GM12878 (cell line): ENCODE results near the gene ST8SIA1. TPM values are rescaled to one million over a fixed set of nuclear protein-coding genes. Genes with fewer than 3 reads are reported as not detected.

ENCODE experiments used
- ATAC-seq: fragments of 200-7000 bp; cut with Tn5 transposase; 3 replicates; pipeline ENCODE4 v1.9.1; 2020; ENCODE audit warnings: mild to moderate bottlenecking, moderate library complexity
- BruUV-seq: library from RNA; stranded (reverse); fragments of 400-500 nt; replicated peaks from 2 replicates; lab custom pipeline; 2021; lab: Mats Ljungman, UMichigan
- CTCF ChIA-PET: fragments of 300-600 bp; sonication (Branson Sonifier 250); formaldehyde crosslinking; extraction: SDS; loops from one replicate; lab custom pipeline; 2021; ENCODE audit warnings: inconsistent platforms; lab: Yijun Ruan, JAX
- POLR2A ChIA-PET: fragments of 350-600 bp; formaldehyde crosslinking; extraction: SDS; loops from one replicate; lab custom pipeline; 2021; ENCODE audit warnings: inconsistent platforms; lab: Charles Lee
- RAD21 ChIA-PET: fragments of 300-600 bp; sonication (Branson Sonifier 250); formaldehyde crosslinking; loops from one replicate; lab custom pipeline; 2023; ENCODE audit warnings: antibody characterized with exemption; ENCODE audit not compliant: unreplicated experiment; lab: Charles Lee
- SMC1A ChIA-PET: fragments of 300-600 bp; sonication (Branson Sonifier 250); formaldehyde crosslinking; loops from one replicate; lab custom pipeline; 2023; ENCODE audit not compliant: unreplicated experiment, uncharacterized antibody; lab: Charles Lee
- DNase-seq: peaks from one replicate; pipeline ENCODE4 v3.0.0-alpha.2; 2011; ENCODE audit warnings: low read depth, low spot score
- FAIRE-seq: peaks from 3 replicates; lab custom pipeline; 2011; peaks lifted over from hg19 to GRCh38; lab: Jason Lieb, UNC
- H2AFZ ChIP-seq: 2 replicates; pipeline ENCODE4 v1.6.0; 2011; ENCODE audit warnings: low read depth, low read length, control low read depth; ENCODE audit not compliant: control insufficient read depth
- H3K27ac ChIP-seq: 2 replicates; pipeline ENCODE4 v1.5.1; 2011; ENCODE audit warnings: control low read depth; ENCODE audit not compliant: control insufficient read depth, insufficient read depth
- H3K27me3 ChIP-seq, 2 experiments: replicated peaks in 1 of 2; 2 replicates each; pipeline versions ENCODE4 v1.6.0 to v1.6.1; 2011; ENCODE audit warnings: low read length in 1 of 2; ENCODE audit not compliant: control insufficient read depth in 2 of 2, insufficient read depth in 2 of 2
- H3K36me3 ChIP-seq, 2 experiments: 2 replicates each; pipeline ENCODE4 v1.5.1; 2011; ENCODE audit warnings: low read length in 1 of 2; ENCODE audit not compliant: control insufficient read depth in 2 of 2, insufficient read depth in 2 of 2
- H3K4me1 ChIP-seq: 2 replicates; pipeline ENCODE4 v1.6.1; 2011; ENCODE audit warnings: mild to moderate bottlenecking, low read length, moderate library complexity, mixed read lengths; ENCODE audit not compliant: control insufficient read depth, insufficient read depth
- H3K4me2 ChIP-seq: 2 replicates; pipeline ENCODE4 v1.6.0; 2011; ENCODE audit warnings: control low read depth; ENCODE audit not compliant: control insufficient read depth, insufficient read depth
- H3K4me3 ChIP-seq: fragments of 200-600 bp; sonication (generic); 2 replicates; pipeline ENCODE4 v1.5.1; 2016
- H3K79me2 ChIP-seq: 2 replicates; pipeline ENCODE4 v1.6.0; 2011; ENCODE audit warnings: low read length; ENCODE audit not compliant: control insufficient read depth, insufficient read depth
- H3K9ac ChIP-seq: 2 replicates; pipeline ENCODE4 v1.8.0; 2011; ENCODE audit warnings: low read length, control low read depth, mixed read lengths; ENCODE audit not compliant: control insufficient read depth, insufficient read depth
- H3K9me3 ChIP-seq: replicated peaks from 3 replicates; pipeline ENCODE4 v1.5.1; 2011; ENCODE audit warnings: mild to moderate bottlenecking, low read length; ENCODE audit not compliant: control insufficient read depth, insufficient read depth
- H4K20me1 ChIP-seq: 2 replicates; pipeline ENCODE4 v1.6.0; 2011; ENCODE audit not compliant: control insufficient read depth, insufficient read depth
- BRCA1 ChIP-seq: IDR thresholded peaks from 2 replicates; pipeline ENCODE4 v1.6.1; 2011; ENCODE audit warnings: low read depth, low read length, improper control_type of control experiment
- CBX3 ChIP-seq: fragments of 200-600 bp; sonication (generic); IDR thresholded peaks from 2 replicates; pipeline ENCODE4 v1.6.1; 2016; ENCODE audit warnings: low read depth, borderline replicate concordance
- ESRRA ChIP-seq: IDR thresholded peaks from 2 replicates; pipeline ENCODE4 v1.6.1; 2012; ENCODE audit warnings: mild to moderate bottlenecking, low read length, improper control_type of control experiment
- IRF5 ChIP-seq: fragments of 450-650 bp; IDR thresholded peaks from 2 replicates; pipeline ENCODE4 v1.6.1; 2017; ENCODE audit warnings: borderline replicate concordance
- LARP7 ChIP-seq: fragments of 450-650 bp; IDR thresholded peaks from 2 replicates; pipeline ENCODE4 v1.6.1; 2017; ENCODE audit warnings: mild to moderate bottlenecking
- NFYA ChIP-seq: IDR thresholded peaks from 2 replicates; pipeline ENCODE4 v1.6.1; 2011; ENCODE audit warnings: low read depth, mild to moderate bottlenecking, low read length, improper control_type of control experiment, borderline replicate concordance
- NRF1 ChIP-seq: conservative IDR thresholded peaks from 2 replicates; pipeline ENCODE4 v1.6.1; 2011; ENCODE audit warnings: mild to moderate bottlenecking, low read depth, low read length, improper control_type of control experiment
- RAD21 ChIP-seq: IDR thresholded peaks from 2 replicates; pipeline ENCODE4 v1.6.1; 2011; ENCODE audit warnings: mild to moderate bottlenecking, low read depth, low read length, moderate library complexity; ENCODE audit not compliant: insufficient read depth
- RFX5 ChIP-seq: IDR thresholded peaks from 2 replicates; pipeline ENCODE4 v1.6.1; 2011; ENCODE audit warnings: low read depth, low read length, improper control_type of control experiment
- SUZ12 ChIP-seq: fragments of 200-600 bp; sonication (generic); IDR thresholded peaks from one replicate; pipeline ENCODE4 v1.6.1; 2018; ENCODE audit warnings: antibody characterized with exemption, mild to moderate bottlenecking; ENCODE audit not compliant: unreplicated experiment
- YBX1 ChIP-seq: fragments of 450-650 bp; IDR thresholded peaks from 2 replicates; pipeline ENCODE4 v1.6.1; 2016; ENCODE audit warnings: antibody characterized with exemption
- ZBTB33 ChIP-seq: fragments of 450-650 bp; IDR thresholded peaks from 2 replicates; pipeline ENCODE4 v1.6.1; 2017; ENCODE audit warnings: mild to moderate bottlenecking
- WGBS: methylation state at CpG from one replicate; pipeline ENCODE4 v1.1.6; 2016; ENCODE audit warnings: low lambda C conversion rate; ENCODE audit not compliant: insufficient replicate concordance, insufficient coverage; ENCODE audit errors: missing lambda C conversion rate; 5-methylcytosine and 5-hydroxymethylcytosine counted together
- in situ Hi-C: fragments of 300-500 bp; cut with MboI; formaldehyde crosslinking; loops from 9 replicates; pipeline ENCODE4 v1.14.3; 2018; ENCODE audit warnings: mixed read lengths
- intact Hi-C: fragments of 100-400 bp; cut with micrococcal nuclease; formaldehyde crosslinking; loops from one replicate; pipeline ENCODE4 v1.14.2; 2022; ENCODE audit not compliant: unreplicated experiment
- polyA plus RNA-seq, 11 experiments: library from polyadenylated mRNA; depleted of rRNA in 4 of 11; unstranded in 6 of 11; stranded (reverse) in 5 of 11; fragments of >200 nt; fragmentation: Nextera tagmentation in 4 of 11; fragmentation: Illumina TruSeq in 1 of 11; extraction: Ambion mirVana in 4 of 11; extraction: Trizol in 1 of 11; gene quantifications; 1 replicate in 1 of 11; 2 replicates in 10 of 11; pipeline versions ENCODE4 v1.2.1 to v1.2.3, GENCODE V29; 2011 to 2016; ENCODE audit warnings: inconsistent platforms in 2 of 11, missing spikeins in 2 of 11, low read depth in 1 of 11
- total RNA-seq, 4 experiments: library from RNA; depleted of rRNA in 3 of 4; stranded (reverse); fragments of >200 nt in 3 of 4; fragmentation: Illumina TruSeq in 1 of 4; extraction: Trizol in 1 of 4; gene quantifications; 2 replicates each; pipeline versions ENCODE4 v1.2.1 to v1.2.3, GENCODE V29; 2013 to 2021

The ST8SIA1 gene
- total and polyA plus RNA-seq, 10 of the 15 experiments (the other 5 are each of a cell fraction or from before 2014, with no cell fraction given): 0.23 to 0.35 (median 0.23) TPM; not detected in 7

- Histone ChIP-seq H3K4me1 (no peaks in the 10 kb centered on the region), H3K27me3 (no peaks in the 10 kb centered on the region), H2AFZ (no peak overlapping the region), H3K9me3 (no peaks in the 10 kb centered on the region), H4K20me1 (no peaks in the 10 kb centered on the region), H3K9ac (no peak overlapping the region), H3K79me2 (no peaks in the 10 kb centered on the region), H3K27ac (no peak overlapping the region), H3K4me3 (no peak overlapping the region), H3K4me2 (no peak overlapping the region), H3K36me3 (no peaks in the 10 kb centered on the region)
- FAIRE-seq (no peak), ATAC-seq (no peak), DNase-seq (no peak)
- intact Hi-C loops (loop anchor here (10.0 kb wide), 1 partner anchor 176 kb away; no protein-coding TSS in a partner anchor), in situ Hi-C loops (no loop called here)
- ChIA-PET RAD21 (no interaction called here), POLR2A (no interaction called here), CTCF (no interaction called here), SMC1A (no interaction called here)
- TF ChIP-seq NRF1: no peak
- TF ChIP-seq ESRRA: no peak
- TF ChIP-seq SUZ12: no peak
- TF ChIP-seq YBX1: no peak
- no peak for TF ChIP-seq LARP7
- BruUV-seq: no TSS peak
- WGBS: 5% methylated on average over 8 of the region's 8 CpGs
Measured at GRCh38 chr12:22268406-22268805, 66.1 kb downstream of the ST8SIA1 start.

GRCh38 chr12:22266101-22266500 is 68.4 kb downstream of the ST8SIA1 start:
- no peak overlapping the region for H3K27ac ChIP-seq
- no peak for DNase-seq
- no peak overlapping the region for H2AFZ ChIP-seq
- no peaks in the 10 kb centered on the region for H3K9me3 ChIP-seq
- H4K20me1 ChIP-seq: no peaks in the 10 kb centered on the region
- TF ChIP-seq IRF5 (no peak), NFYA (no peak), RAD21 (no peak), ZBTB33 (no peak), CBX3 (no peak), BRCA1 (no peak), RFX5 (no peak)
- ChIA-PET CTCF (no interaction called here), POLR2A (no interaction called here), SMC1A (interaction anchor here (1.0 kb wide), 1 partner anchor 18 kb away, joined by 4 read pairs; no protein-coding TSS in a partner anchor), RAD21 (interaction anchor here (0.6 kb wide), 1 partner anchor 79 kb away, joined by 8 read pairs; no protein-coding TSS in a partner anchor)
- in situ Hi-C loops (no loop called here), intact Hi-C loops (loop anchor here (10.0 kb wide), 1 partner anchor 179 kb away; no protein-coding TSS in a partner anchor)
- BruUV-seq: no TSS peak
- no peaks in the 10 kb centered on the region for H3K4me1 ChIP-seq
- no peak overlapping the region for H3K4me2 ChIP-seq
- no peaks in the 10 kb centered on the region for H3K27me3 ChIP-seq
- WGBS: 37% methylated on average over 5 of the region's 5 CpGs
- H3K9ac ChIP-seq: no peak overlapping the region
- FAIRE-seq: no peak
- no peak for ATAC-seq
- H3K4me3 ChIP-seq: no peak overlapping the region
- H3K36me3 ChIP-seq: no peaks in the 10 kb centered on the region
- H3K79me2 ChIP-seq: no peaks in the 10 kb centered on the region
